Fibroblast of peridontal ligament (primary cell): Measurements from ENCODE around the gene IL2RA.
"Not testable (repeated sequence)": the region's sequence is repeated elsewhere in the genome, so short reads cannot be mapped to it uniquely, and the experiment has no call there.

Experiments
- DNase-seq: peaks from one replicate; pipeline ENCODE4 v3.0.0-alpha.2; 2010; ENCODE audit errors: extremely low read depth

IL2RA gene

DNA sequence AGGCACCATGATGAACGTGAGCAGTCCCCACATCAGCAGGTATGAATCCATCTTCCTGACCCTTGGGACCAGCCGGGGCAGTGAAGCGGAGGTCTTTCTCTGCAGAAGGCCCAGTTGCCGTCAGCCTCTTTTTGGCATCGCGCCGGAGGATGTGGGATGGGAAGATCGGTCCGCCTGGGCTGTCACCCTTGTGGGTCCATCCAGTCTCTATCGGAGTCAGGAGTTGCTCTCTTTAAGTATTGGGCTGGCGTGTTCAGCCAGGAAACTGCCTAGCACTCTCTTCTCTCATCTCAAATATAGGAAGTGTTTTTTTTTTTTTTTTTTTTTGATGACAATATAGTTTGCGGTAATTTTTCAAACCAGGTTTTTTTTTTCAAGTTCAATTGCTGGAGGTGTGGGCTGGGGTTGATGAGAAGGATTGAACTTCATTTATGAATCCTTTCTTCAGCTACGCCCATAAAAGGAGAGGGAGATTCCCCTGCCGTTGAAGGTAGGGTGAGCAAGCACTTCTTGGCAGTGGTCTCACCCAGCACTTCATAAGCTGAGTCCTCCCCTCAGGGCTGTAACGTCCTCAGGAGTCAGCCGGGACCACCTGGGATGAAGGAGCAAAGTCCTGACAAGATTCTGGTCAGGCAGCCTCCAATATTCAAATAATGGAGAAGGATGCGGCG is at the start of gene IL2RA:
Gene IL2RA, minus strand, starts transcription at position 267 of the 671 bp plus-strand sequence. Its CDS starts 216 bp downstream, at position 51.
- DNase-seq: no peak

- DNase-seq: no peak
Observed at GRCh38 chr10:6110136-6110535, 48.0 kb upstream of the IL2RA start.

GRCh38 chr10:6109444-6109775 is 47.2 kb upstream of the IL2RA start:
- no peak for DNase-seq

DNA sequence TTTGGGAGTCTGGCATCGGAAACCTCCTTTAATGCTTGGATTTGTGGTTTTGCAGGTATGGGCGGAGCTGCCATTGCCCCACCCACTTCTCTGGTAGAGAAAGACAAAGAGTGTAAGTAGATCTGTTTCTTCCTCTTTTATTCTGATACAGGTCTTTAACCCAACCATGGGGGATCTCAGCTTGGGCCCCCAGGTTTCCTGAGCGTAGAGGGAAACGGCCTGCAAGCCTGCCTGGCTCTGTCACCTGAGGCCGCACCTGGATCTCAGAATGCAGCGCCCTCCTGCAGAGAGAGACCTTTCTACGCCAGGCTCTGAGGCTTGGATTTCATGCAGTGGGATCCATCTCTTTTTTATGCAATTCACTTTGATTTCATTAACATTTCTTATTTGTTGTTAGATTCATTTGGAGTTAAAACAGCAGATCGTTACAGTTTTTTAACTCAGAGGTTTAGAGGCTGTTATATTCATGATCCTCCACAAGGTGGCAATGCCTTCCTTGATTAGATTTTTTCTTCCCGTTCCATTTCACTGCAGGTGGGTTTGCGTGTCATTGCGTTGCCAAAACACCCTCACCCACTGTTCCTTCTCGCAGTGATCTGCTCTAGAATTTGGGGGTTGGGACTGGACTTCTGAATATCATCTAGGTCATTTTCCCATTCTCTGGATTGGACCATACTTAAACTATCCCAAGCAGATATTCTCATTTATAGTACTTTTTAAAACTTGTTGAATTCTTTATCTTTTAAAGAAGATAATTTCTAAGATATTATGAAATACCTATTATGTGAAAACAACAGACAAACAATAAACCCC is 46.7 kb upstream of the IL2RA start:
- DNase-seq: peak; percentile 69

DNA sequence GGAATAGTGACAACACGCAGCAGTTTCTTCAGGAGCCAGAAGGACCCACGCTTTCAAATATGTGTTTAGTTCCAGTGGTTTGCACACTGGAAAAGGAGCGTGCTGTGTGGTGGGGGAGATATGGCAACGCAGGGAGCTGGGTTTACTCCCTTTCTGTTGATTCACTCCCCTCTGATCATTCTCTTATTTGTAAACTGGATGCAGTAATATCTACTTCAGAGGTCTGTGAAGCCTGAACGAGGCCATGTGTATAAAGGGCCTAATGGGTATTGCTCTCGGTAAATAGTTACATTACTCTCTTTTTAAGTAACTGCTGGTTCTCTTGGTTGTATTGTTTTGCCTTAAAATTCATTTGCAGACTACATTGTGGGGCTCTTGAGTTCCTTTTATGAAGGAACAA is 45.9 kb upstream of the IL2RA start:
- DNase-seq: no peak

- DNase-seq: not testable (repeated sequence)
Observed at GRCh38 chr10:6107616-6108015, 45.4 kb upstream of the IL2RA start.

- no peak for DNase-seq
Observed at GRCh38 chr10:6103591-6103990, 41.4 kb upstream of the IL2RA start.

GRCh38 chr10:6102128-6102527 is 40.0 kb upstream of the IL2RA start:
- DNase-seq: no peak

- no peak for DNase-seq
Observed at GRCh38 chr10:6101181-6101580, 39.0 kb upstream of the IL2RA start.

- DNase-seq: no peak
Observed at GRCh38 chr10:6100370-6100769, 38.2 kb upstream of the IL2RA start.

- DNase-seq: no peak
Observed at GRCh38 chr10:6098156-6098555, 36.0 kb upstream of the IL2RA start.

- no peak for DNase-seq
Observed at GRCh38 chr10:6097063-6097462, 34.9 kb upstream of the IL2RA start.

- peak; percentile 33 for DNase-seq
Observed at GRCh38 chr10:6095810-6096570, 33.8 kb upstream of the IL2RA start.

GRCh38 chr10:6092731-6093130 is 30.6 kb upstream of the IL2RA start:
- no peak for DNase-seq

- no peak for DNase-seq
Observed at GRCh38 chr10:6091630-6092029, 29.5 kb upstream of the IL2RA start.

DNA sequence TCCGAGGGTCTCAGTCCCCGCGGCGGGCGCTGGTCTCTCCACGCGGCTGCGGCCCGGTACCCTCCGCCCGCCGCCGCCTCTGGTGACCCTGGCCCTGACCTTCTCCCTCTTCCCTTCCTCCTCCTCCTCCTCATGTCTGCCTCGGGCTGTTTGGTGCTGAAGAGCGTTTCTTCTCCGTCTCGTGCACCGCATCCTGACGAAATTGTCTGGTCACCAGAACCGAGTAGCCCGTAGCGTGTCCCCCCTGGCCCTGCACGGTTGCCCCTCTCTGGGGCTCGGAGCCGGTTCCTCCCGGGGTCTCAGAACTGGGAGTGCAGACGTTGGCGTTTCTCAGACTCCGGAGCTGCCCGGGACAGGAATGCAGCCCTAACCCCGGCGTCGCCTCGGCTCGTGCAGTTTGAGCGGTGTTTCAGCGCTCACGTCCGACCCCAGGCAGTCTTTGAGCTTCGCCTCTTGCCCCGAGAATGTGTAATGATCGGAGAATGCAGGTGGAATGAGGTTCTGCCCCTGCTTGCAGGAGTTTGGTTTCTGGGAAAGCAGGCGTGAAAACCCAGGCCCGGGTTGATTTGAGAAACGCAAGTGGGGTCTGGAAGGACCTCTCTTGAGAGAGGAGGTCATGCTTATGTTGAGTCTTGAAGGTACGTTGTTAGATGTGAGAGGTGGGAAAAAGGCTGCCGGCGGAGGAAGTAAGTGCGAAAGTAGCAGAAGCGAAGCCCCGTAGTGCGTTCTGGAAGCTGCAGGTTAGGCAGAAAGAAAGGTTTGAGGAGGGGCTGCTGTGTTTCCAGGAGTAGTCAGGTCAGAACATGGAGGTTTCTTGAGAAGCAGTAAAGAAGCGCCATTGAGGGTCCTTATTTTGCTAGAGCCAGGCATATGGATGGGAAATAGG is 27.4 kb upstream of the IL2RA start:
- DNase-seq: peak; percentile 16

- DNase-seq: peak; percentile 96
Observed at GRCh38 chr10:6088721-6089333, 26.7 kb upstream of the IL2RA start, which contains the start of gene RBM17. TSS of gene RBM17 (plus strand) at chr10:6089034. CDS start at chr10:6097066, 8,032 bp downstream.

- peak; percentile 85 for DNase-seq
Observed at GRCh38 chr10:6086375-6087233, 24.4 kb upstream of the IL2RA start.

- no peak for DNase-seq
Observed at GRCh38 chr10:6083523-6084475, 21.6 kb upstream of the IL2RA start.
